GM12878 (cell line): Measurements from ENCODE around the gene F2RL3. TPM values are rescaled to one million over a fixed set of nuclear protein-coding genes. Genes with fewer than 3 reads are reported as not detected.

ENCODE experiments used
- ATAC-seq: fragments of 200-7000 bp; cut with Tn5 transposase; 3 replicates; pipeline ENCODE4 v1.9.1; 2020; ENCODE audit warnings: mild to moderate bottlenecking, moderate library complexity
- BruUV-seq: library from RNA; stranded (reverse); fragments of 400-500 nt; replicated peaks from 2 replicates; lab custom pipeline; 2021; lab: Mats Ljungman, UMichigan
- CTCF ChIA-PET: fragments of 300-600 bp; sonication (Branson Sonifier 250); formaldehyde crosslinking; extraction: SDS; loops from one replicate; lab custom pipeline; 2021; ENCODE audit warnings: inconsistent platforms; lab: Yijun Ruan, JAX
- POLR2A ChIA-PET: fragments of 350-600 bp; formaldehyde crosslinking; extraction: SDS; loops from one replicate; lab custom pipeline; 2021; ENCODE audit warnings: inconsistent platforms; lab: Charles Lee
- RAD21 ChIA-PET: fragments of 300-600 bp; sonication (Branson Sonifier 250); formaldehyde crosslinking; loops from one replicate; lab custom pipeline; 2023; ENCODE audit warnings: antibody characterized with exemption; ENCODE audit not compliant: unreplicated experiment; lab: Charles Lee
- SMC1A ChIA-PET: fragments of 300-600 bp; sonication (Branson Sonifier 250); formaldehyde crosslinking; loops from one replicate; lab custom pipeline; 2023; ENCODE audit not compliant: unreplicated experiment, uncharacterized antibody; lab: Charles Lee
- DNase-seq: peaks from one replicate; pipeline ENCODE4 v3.0.0-alpha.2; 2011; ENCODE audit warnings: low read depth, low spot score
- FAIRE-seq: peaks from 3 replicates; lab custom pipeline; 2011; peaks lifted over from hg19 to GRCh38; lab: Jason Lieb, UNC
- H2AFZ ChIP-seq: 2 replicates; pipeline ENCODE4 v1.6.0; 2011; ENCODE audit warnings: low read depth, low read length, control low read depth; ENCODE audit not compliant: control insufficient read depth
- H3K27ac ChIP-seq: 2 replicates; pipeline ENCODE4 v1.5.1; 2011; ENCODE audit warnings: control low read depth; ENCODE audit not compliant: control insufficient read depth, insufficient read depth
- H3K27me3 ChIP-seq, 2 experiments: replicated peaks in 1 of 2; 2 replicates each; pipeline versions ENCODE4 v1.6.0 to v1.6.1; 2011; ENCODE audit warnings: low read length in 1 of 2; ENCODE audit not compliant: control insufficient read depth in 2 of 2, insufficient read depth in 2 of 2
- H3K36me3 ChIP-seq, 2 experiments: 2 replicates each; pipeline ENCODE4 v1.5.1; 2011; ENCODE audit warnings: low read length in 1 of 2; ENCODE audit not compliant: control insufficient read depth in 2 of 2, insufficient read depth in 2 of 2
- H3K4me1 ChIP-seq: 2 replicates; pipeline ENCODE4 v1.6.1; 2011; ENCODE audit warnings: mild to moderate bottlenecking, low read length, moderate library complexity, mixed read lengths; ENCODE audit not compliant: control insufficient read depth, insufficient read depth
- H3K4me2 ChIP-seq: 2 replicates; pipeline ENCODE4 v1.6.0; 2011; ENCODE audit warnings: control low read depth; ENCODE audit not compliant: control insufficient read depth, insufficient read depth
- H3K4me3 ChIP-seq: fragments of 200-600 bp; sonication (generic); 2 replicates; pipeline ENCODE4 v1.5.1; 2016
- H3K79me2 ChIP-seq: 2 replicates; pipeline ENCODE4 v1.6.0; 2011; ENCODE audit warnings: low read length; ENCODE audit not compliant: control insufficient read depth, insufficient read depth
- H3K9ac ChIP-seq: 2 replicates; pipeline ENCODE4 v1.8.0; 2011; ENCODE audit warnings: low read length, control low read depth, mixed read lengths; ENCODE audit not compliant: control insufficient read depth, insufficient read depth
- H3K9me3 ChIP-seq: replicated peaks from 3 replicates; pipeline ENCODE4 v1.5.1; 2011; ENCODE audit warnings: mild to moderate bottlenecking, low read length; ENCODE audit not compliant: control insufficient read depth, insufficient read depth
- H4K20me1 ChIP-seq: 2 replicates; pipeline ENCODE4 v1.6.0; 2011; ENCODE audit not compliant: control insufficient read depth, insufficient read depth
- CEBPZ ChIP-seq: fragments of 150-350 bp; IDR thresholded peaks from 2 replicates; pipeline ENCODE4 v1.6.1; 2016; ENCODE audit warnings: low read depth, low read length
- CHD2 ChIP-seq: IDR thresholded peaks from 2 replicates; pipeline ENCODE4 v1.6.1; 2011; ENCODE audit warnings: low read depth, low read length, improper control_type of control experiment, borderline replicate concordance
- E2F8 ChIP-seq: fragments of 450-650 bp; IDR thresholded peaks from 2 replicates; pipeline ENCODE4 v1.6.1; 2018; ENCODE audit warnings: mild to moderate bottlenecking, low read depth, moderate library complexity; ENCODE audit not compliant: partially characterized antibody
- FOXM1 ChIP-seq: IDR thresholded peaks from 2 replicates; pipeline ENCODE4 v1.6.1; 2012; ENCODE audit warnings: low read depth, mild to moderate bottlenecking, inconsistent platforms, low read length, moderate library complexity
- IKZF1 ChIP-seq: fragments of 450-650 bp; conservative IDR thresholded peaks from 2 replicates; pipeline ENCODE4 v1.6.1; 2017; ENCODE audit warnings: antibody characterized with exemption, mild to moderate bottlenecking
- KLF5 ChIP-seq: fragments of 450-650 bp; IDR thresholded peaks from 2 replicates; pipeline ENCODE4 v1.6.1; 2014; ENCODE audit warnings: mild to moderate bottlenecking; ENCODE audit not compliant: partially characterized antibody
- NR2C1 ChIP-seq: fragments of 450-650 bp; IDR thresholded peaks from 2 replicates; pipeline ENCODE4 v1.6.1; 2017; ENCODE audit warnings: antibody characterized with exemption, mild to moderate bottlenecking, moderate library complexity
- POLR2AphosphoS5 ChIP-seq: IDR thresholded peaks from 2 replicates; pipeline ENCODE4 v1.6.1; 2011; ENCODE audit warnings: mild to moderate bottlenecking, low read length, inconsistent platforms
- SMAD1 ChIP-seq: fragments of 450-650 bp; IDR thresholded peaks from 2 replicates; pipeline ENCODE4 v1.6.1; 2018; ENCODE audit warnings: mild to moderate bottlenecking, low read depth; ENCODE audit not compliant: partially characterized antibody
- SMAD5 ChIP-seq: IDR thresholded peaks from 2 replicates; pipeline ENCODE4 v1.6.1; 2016; ENCODE audit warnings: antibody characterized with exemption, low read depth
- SUPT20H ChIP-seq: IDR thresholded peaks from 2 replicates; pipeline ENCODE4 v1.6.1; 2011; ENCODE audit warnings: low read depth, mild to moderate bottlenecking, low read length, moderate library complexity, borderline replicate concordance; ENCODE audit not compliant: control insufficient read depth
- USF2 ChIP-seq: IDR thresholded peaks from 2 replicates; pipeline ENCODE4 v1.6.1; 2011; ENCODE audit warnings: low read depth, low read length, improper control_type of control experiment, borderline replicate concordance
- ZBTB4 ChIP-seq: fragments of 450-650 bp; formaldehyde crosslinking; IDR thresholded peaks from 2 replicates; pipeline ENCODE4 v1.4.0; 2022; ENCODE audit warnings: mild to moderate bottlenecking, moderate library complexity
- ZNF217 ChIP-seq: fragments of 450-650 bp; IDR thresholded peaks from 2 replicates; pipeline ENCODE4 v1.6.1; 2017; ENCODE audit warnings: antibody characterized with exemption, mild to moderate bottlenecking
- WGBS: methylation state at CpG from one replicate; pipeline ENCODE4 v1.1.6; 2016; ENCODE audit warnings: low lambda C conversion rate; ENCODE audit not compliant: insufficient replicate concordance, insufficient coverage; ENCODE audit errors: missing lambda C conversion rate; 5-methylcytosine and 5-hydroxymethylcytosine counted together
- in situ Hi-C: fragments of 300-500 bp; cut with MboI; formaldehyde crosslinking; loops from 9 replicates; pipeline ENCODE4 v1.14.3; 2018; ENCODE audit warnings: mixed read lengths
- intact Hi-C: fragments of 100-400 bp; cut with micrococcal nuclease; formaldehyde crosslinking; loops from one replicate; pipeline ENCODE4 v1.14.2; 2022; ENCODE audit not compliant: unreplicated experiment
- polyA plus RNA-seq, 11 experiments: library from polyadenylated mRNA; depleted of rRNA in 4 of 11; unstranded in 6 of 11; stranded (reverse) in 5 of 11; fragments of >200 nt; fragmentation: Nextera tagmentation in 4 of 11; fragmentation: Illumina TruSeq in 1 of 11; extraction: Ambion mirVana in 4 of 11; extraction: Trizol in 1 of 11; gene quantifications; 1 replicate in 1 of 11; 2 replicates in 10 of 11; pipeline versions ENCODE4 v1.2.1 to v1.2.3, GENCODE V29; 2011 to 2016; ENCODE audit warnings: inconsistent platforms in 2 of 11, missing spikeins in 2 of 11, low read depth in 1 of 11
- total RNA-seq, 4 experiments: library from RNA; depleted of rRNA in 3 of 4; stranded (reverse); fragments of >200 nt in 3 of 4; fragmentation: Illumina TruSeq in 1 of 4; extraction: Trizol in 1 of 4; gene quantifications; 2 replicates each; pipeline versions ENCODE4 v1.2.1 to v1.2.3, GENCODE V29; 2013 to 2021

The F2RL3 gene
- total and polyA plus RNA-seq, 10 of the 15 experiments (the other 5 are each of a cell fraction or from before 2014, with no cell fraction given), result 0.01 to 1.2 (median 0.29) TPM

- intact Hi-C loops, result no loop called here
- ChIA-PET POLR2A (no interaction called here), CTCF (no interaction called here), SMC1A (no interaction called here), RAD21 (no interaction called here)
- Histone ChIP-seq H4K20me1 (no peaks in the 10 kb centered on the region), H3K79me2 (peaks cover 2% of the 10 kb centered on the region; the same call in 1 of the 2 replicates), H3K9ac (no peak overlapping the region), H3K4me2 (no peak overlapping the region), H3K36me3 (peaks cover 7 to 9% of the 10 kb centered on the region in 2 experiments), H3K4me3 (no peak overlapping the region), H2AFZ (no peak overlapping the region), H3K27me3 (no peaks in the 10 kb centered on the region), H3K9me3 (no peaks in the 10 kb centered on the region), H3K4me1 (no peaks in the 10 kb centered on the region), H3K27ac (no peak overlapping the region)
- ATAC-seq (no peak), DNase-seq (no peak), FAIRE-seq (no peak)
- no TSS peak for BruUV-seq
- WGBS, result over 99% methylated on average over 15 of the region's 15 CpGs
- in situ Hi-C loops, result no loop called here
- TF ChIP-seq SMAD5 (no peak), CHD2 (no peak), ZNF217 (no peak), NR2C1 (no peak), CEBPZ (no peak), SUPT20H (no peak), USF2 (no peak), FOXM1 (no peak), ZBTB4 (no peak), POLR2AphosphoS5 (no peak), E2F8 (no peak), IKZF1 (no peak), SMAD1 (no peak), KLF5 (no peak)
These were observed 47.3 kb upstream of the F2RL3 start for GRCh38 chr19:16841391-16841926.
